ENCODE measurements around the gene PHGDH. TPM values are rescaled to one million over a fixed set of nuclear protein-coding genes. Genes with fewer than 3 reads are reported as not detected.

The PHGDH gene
- total and polyA plus RNA-seq, 9 of the 15 experiments (the other 6 are each of a cell fraction or from before 2014, with no cell fraction given): 6.7 to 84.2 (median 36.2) TPM

DNA sequence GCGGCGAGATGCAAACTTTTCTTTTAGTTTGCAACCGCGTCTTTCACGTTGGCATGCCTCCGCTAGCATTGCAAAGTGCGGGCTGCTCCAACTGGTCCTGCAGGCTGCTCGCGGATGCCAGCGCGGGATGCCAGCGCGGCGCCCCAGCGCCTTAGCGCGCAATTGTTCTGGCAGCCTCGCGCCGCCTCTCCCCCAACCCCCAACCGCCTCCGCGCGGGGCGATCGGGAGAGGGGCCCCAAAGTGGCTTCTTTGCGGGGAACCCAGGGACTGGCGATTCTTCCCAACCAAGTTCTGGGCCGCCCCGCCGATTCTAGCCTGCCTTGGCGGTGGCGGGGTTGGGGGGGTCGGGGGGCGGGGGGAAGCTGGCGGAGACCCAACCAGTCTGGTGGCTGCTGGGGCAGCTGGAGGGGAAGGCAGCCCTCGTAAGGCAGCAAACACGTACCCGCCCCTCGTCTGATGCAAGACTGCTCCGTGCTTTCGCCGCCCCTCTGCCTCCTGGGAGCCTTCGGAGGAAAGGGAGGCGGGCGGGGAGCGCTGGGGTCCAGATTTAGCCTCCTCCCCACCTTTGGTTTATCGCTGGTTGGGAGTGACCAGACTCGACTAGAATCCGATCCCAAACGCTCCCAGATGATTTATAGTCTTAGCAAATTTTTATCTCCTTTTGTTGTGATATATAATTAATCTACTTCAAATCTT is 756 bp downstream of the PHGDH start (continued):
- TF ChIP-seq, protein P1, sequence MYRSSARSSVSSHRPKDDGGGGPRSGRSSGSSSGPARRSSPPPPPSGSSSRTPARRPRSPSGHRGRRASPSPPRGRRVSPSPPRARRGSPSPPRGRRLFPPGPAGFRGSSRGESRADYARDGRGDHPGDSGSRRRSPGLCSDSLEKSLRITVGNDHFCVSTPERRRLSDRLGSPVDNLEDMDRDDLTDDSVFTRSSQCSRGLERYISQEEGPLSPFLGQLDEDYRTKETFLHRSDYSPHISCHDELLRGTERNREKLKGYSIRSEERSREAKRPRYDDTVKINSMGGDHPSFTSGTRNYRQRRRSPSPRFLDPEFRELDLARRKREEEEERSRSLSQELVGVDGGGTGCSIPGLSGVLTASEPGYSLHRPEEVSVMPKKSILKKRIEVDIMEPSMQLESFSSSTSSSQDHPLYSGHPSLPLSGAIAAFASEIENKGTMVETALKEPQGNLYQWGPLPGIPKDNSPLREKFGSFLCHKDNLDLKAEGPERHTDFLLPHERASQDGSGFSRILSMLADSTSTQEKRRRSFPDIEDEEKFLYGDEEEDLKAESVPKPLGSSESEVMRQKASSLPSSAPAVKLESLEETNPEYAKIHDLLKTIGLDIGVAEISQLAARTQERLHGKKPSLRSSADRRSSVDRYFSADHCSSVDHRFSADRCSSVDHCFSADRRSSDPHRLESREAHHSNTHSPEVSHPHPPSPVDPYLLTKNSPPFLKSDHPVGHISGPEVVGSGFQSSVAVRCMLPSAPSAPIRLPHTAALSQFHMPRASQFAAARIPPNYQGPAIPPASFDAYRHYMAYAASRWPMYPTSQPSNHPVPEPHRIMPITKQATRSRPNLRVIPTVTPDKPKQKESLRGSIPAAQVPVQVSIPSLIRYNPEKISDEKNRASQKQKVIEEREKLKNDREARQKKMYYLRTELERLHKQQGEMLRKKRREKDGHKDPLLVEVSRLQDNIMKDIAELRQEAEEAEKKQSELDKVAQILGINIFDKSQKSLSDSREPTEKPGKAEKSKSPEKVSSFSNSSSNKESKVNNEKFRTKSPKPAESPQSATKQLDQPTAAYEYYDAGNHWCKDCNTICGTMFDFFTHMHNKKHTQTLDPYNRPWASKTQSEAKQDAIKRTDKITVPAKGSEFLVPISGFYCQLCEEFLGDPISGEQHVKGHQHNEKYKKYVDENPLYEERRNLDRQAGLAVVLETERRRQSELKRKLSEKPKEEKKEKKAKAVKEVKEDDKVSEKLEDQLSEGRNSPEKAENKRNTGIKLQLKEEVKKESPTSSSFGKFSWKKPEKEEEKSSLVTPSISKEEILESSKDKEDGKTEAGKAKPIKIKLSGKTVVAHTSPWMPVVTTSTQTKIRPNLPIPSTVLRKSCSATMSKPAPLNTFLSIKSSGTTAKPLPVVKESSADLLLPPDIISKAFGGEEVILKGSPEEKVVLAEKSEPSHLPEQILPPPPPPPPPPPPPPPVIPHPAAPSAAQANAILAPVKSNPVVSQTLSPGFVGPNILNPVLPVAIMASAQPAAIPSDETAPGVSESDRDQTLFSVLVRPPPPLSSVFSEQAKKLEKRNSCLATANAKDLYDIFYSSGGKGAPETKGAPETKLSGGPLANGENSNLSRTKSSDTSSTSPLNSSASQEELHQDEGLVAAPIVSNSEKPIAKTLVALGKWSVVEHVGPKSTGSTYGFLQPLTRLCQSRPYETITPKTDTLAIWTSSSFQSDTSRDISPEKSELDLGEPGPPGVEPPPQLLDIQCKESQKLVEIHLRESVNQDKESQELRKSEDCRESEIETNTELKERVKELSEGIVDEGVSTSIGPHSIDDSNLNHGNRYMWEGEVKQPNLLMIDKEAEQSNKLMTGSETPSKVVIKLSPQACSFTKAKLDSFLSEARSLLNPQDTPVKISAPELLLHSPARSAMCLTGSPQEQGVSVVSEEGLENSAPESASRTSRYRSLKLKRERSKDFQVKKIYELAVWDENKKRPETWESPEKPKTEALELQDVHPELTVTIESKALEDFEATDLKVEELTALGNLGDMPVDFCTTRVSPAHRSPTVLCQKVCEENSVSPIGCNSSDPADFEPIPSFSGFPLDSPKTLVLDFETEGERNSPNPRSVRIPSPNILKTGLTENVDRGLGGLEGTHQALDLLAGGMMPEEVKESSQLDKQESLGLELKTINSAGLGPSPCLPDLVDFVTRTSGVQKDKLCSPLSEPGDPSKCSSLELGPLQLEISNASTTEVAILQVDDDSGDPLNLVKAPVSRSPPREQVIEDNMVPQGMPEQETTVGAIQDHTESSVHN (IDR thresholded peaks at IDR 0.05; ENCODE audit: borderline replicate concordance in 1 of 2, low read depth in 1 of 2): no peak
- TF ChIP-seq CREM (IDR thresholded peaks at IDR 0.05; ENCODE audit: low read depth) (peak; percentile 50), ETV6 (IDR thresholded peaks at IDR 0.05; ENCODE audit: borderline replicate concordance in 1 of 2, low read depth in 2 of 2, low read length in 1 of 2) (no peak), ETV6 (CRISPR knock-in tag; IDR thresholded peaks at IDR 0.05; ENCODE audit: borderline replicate concordance) (no peak), NFATC3 (IDR thresholded peaks at IDR 0.05) (no peak), ZNF232 (CRISPR knock-in tag; IDR thresholded peaks at IDR 0.05) (0 out of 2 replicates have a peak, but pooled peaks have one; percentile 31), ZNF583 (CRISPR knock-in tag; IDR thresholded peaks at IDR 0.05) (no peak), RNF2 (IDR thresholded peaks at IDR 0.05) (peak; percentile 33; the same call in 1 of the 2 replicates), FOSL1 (tag; conservative IDR thresholded peaks at IDR 0.05) (0 out of 2 replicates have a peak, but pooled peaks have one; percentile 28), ATF7 (IDR thresholded peaks at IDR 0.05) (peak; percentile 85; the same call in 1 of the 2 replicates), ZNF778 (CRISPR knock-in tag; IDR thresholded peaks at IDR 0.05) (no peak)
- TF ChIP-seq, protein P2, sequence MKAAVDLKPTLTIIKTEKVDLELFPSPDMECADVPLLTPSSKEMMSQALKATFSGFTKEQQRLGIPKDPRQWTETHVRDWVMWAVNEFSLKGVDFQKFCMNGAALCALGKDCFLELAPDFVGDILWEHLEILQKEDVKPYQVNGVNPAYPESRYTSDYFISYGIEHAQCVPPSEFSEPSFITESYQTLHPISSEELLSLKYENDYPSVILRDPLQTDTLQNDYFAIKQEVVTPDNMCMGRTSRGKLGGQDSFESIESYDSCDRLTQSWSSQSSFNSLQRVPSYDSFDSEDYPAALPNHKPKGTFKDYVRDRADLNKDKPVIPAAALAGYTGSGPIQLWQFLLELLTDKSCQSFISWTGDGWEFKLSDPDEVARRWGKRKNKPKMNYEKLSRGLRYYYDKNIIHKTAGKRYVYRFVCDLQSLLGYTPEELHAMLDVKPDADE (conservative IDR thresholded peaks at IDR 0.05; ENCODE audit: control insufficient read depth, low read depth, low read length): no peak
- TF ChIP-seq, protein P3, sequence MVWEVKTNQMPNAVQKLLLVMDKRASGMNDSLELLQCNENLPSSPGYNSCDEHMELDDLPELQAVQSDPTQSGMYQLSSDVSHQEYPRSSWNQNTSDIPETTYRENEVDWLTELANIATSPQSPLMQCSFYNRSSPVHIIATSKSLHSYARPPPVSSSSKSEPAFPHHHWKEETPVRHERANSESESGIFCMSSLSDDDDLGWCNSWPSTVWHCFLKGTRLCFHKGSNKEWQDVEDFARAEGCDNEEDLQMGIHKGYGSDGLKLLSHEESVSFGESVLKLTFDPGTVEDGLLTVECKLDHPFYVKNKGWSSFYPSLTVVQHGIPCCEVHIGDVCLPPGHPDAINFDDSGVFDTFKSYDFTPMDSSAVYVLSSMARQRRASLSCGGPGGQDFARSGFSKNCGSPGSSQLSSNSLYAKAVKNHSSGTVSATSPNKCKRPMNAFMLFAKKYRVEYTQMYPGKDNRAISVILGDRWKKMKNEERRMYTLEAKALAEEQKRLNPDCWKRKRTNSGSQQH (CRISPR knock-in tag; IDR thresholded peaks at IDR 0.05): no peak
- TF ChIP-seq, protein P4, sequence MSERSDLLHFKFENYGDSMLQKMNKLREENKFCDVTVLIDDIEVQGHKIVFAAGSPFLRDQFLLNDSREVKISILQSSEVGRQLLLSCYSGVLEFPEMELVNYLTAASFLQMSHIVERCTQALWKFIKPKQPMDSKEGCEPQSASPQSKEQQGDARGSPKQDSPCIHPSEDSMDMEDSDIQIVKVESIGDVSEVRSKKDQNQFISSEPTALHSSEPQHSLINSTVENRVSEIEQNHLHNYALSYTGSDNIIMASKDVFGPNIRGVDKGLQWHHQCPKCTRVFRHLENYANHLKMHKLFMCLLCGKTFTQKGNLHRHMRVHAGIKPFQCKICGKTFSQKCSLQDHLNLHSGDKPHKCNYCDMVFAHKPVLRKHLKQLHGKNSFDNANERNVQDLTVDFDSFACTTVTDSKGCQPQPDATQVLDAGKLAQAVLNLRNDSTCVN (CRISPR knock-in tag; IDR thresholded peaks at IDR 0.05): no peak
- TF ChIP-seq, protein P5, sequence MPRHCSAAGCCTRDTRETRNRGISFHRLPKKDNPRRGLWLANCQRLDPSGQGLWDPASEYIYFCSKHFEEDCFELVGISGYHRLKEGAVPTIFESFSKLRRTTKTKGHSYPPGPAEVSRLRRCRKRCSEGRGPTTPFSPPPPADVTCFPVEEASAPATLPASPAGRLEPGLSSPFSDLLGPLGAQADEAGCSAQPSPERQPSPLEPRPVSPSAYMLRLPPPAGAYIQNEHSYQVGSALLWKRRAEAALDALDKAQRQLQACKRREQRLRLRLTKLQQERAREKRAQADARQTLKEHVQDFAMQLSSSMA (CRISPR knock-in tag; IDR thresholded peaks at IDR 0.05): peak; percentile 58; the same call in 1 of the 2 replicates

All from K562 (cell line).